Muscle layer of colon (tissue), 2 donors: ENCODE measurements around the gene CDH15.
"Not testable (repeated sequence)": the region's sequence is repeated elsewhere in the genome, so short reads cannot be mapped to it uniquely, and the experiment has no call there.

Source experiments
- H3K27ac ChIP-seq: one replicate; pipeline ENCODE4 v1.7.0; 2013; ENCODE audit warnings: low read depth, mild to moderate bottlenecking, low read length, moderate library complexity
- H3K27me3 ChIP-seq, 2 donors: one replicate each; pipeline ENCODE4 v1.7.0; 2013; ENCODE audit warnings: low read length in 2 of 2, mild to moderate bottlenecking in 2 of 2; ENCODE audit not compliant: insufficient read depth in 2 of 2, control insufficient read depth in 1 of 2
- H3K36me3 ChIP-seq: one replicate; pipeline ENCODE4 v1.7.0; 2013; ENCODE audit warnings: mild to moderate bottlenecking, low read length; ENCODE audit not compliant: insufficient read depth
- H3K4me1 ChIP-seq: one replicate; pipeline ENCODE4 v1.7.0; 2013; ENCODE audit warnings: mild to moderate bottlenecking, low read length; ENCODE audit not compliant: insufficient read depth
- H3K4me3 ChIP-seq, 2 donors: one replicate each; pipeline ENCODE4 v1.7.0; 2013; ENCODE audit warnings: low read length in 2 of 2, low read depth in 1 of 2, mild to moderate bottlenecking in 1 of 2, moderate library complexity in 1 of 2
- H3K9ac ChIP-seq: one replicate; pipeline ENCODE4 v1.7.0; 2013; ENCODE audit warnings: low read length
- H3K9me3 ChIP-seq: one replicate; pipeline ENCODE4 v1.7.0; 2013; ENCODE audit warnings: mild to moderate bottlenecking, low read length
- donor health status: abdominal sarcoma.
- donor health status: Adenocarcinoma of cecum.

Gene CDH15

DNA sequence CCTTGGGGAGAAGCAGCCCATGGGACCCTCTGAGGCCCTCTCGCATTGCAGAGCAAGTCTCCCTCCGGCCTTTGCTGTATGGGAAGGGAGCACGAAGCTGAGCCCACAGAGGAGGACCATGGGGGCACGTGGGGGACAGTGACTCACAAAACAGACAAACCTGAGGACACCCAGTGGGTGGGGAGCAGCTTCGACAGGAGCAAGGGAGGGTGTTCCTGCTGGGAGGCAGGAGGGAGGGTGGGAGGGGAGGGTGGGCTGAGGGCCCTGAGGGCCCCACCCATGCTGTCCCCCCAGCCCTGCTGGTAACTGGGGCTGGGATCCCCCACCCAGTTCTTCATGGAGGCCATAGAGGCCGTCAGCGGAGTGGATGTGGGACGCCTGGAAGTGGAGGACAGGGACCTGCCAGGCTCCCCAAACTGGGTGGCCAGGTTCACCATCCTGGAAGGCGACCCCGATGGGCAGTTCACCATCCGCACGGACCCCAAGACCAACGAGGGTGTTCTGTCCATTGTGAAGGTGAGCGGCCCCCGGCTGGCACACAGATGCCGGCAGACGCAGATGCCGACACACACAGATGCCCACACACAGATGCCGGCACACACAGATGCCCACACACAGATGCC, 16.3 kb downstream of the CDH15 start:
- H3K36me3 ChIP-seq, result no peaks in the 10 kb centered on the region
- peaks cover 8 to 38% of the 10 kb centered on the region in 2 donors for H3K27me3 ChIP-seq
- H3K27ac ChIP-seq, result no peak overlapping the region
- H3K9me3 ChIP-seq, result no peaks in the 10 kb centered on the region
- no peak overlapping the region for H3K4me3 ChIP-seq
- no peaks in the 10 kb centered on the region for H3K4me1 ChIP-seq
- no peak overlapping the region for H3K9ac ChIP-seq

DNA sequence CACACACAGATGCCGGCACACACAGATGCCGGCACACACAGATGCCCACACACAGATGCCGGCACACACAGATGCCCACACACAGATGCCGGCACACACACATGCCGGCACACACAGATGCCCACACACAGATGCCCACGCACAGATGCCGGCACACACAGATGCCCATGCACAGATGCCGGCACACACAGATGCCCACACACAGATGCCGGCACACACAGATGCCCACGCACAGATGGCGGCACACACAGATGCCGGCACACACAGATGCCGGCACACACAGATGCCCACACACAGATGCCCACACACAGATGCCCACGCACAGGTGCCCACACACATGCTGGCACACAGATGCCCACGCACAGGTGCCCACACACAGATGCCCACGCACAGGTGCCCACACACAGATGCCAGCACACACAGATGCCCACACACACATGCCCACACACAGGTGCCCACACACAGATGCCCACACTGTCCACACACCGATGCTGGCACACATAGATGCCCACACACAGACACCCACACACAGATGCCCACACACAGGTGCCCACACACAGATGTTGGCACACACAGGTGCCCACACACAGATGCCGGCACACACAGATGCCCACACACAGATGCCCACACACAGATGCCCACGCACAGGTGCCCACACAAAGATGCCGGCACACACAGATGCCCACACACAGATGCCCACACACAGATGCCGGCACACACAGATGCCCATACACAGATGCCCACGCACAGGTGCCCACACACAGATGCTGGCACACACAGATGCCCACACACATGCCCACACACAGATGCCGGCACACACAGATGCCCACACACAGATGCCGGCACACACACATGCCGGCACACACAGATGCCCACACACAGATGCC, 17.2 kb downstream of the CDH15 start:
- H3K27ac ChIP-seq, result not testable (repeated sequence)

DNA sequence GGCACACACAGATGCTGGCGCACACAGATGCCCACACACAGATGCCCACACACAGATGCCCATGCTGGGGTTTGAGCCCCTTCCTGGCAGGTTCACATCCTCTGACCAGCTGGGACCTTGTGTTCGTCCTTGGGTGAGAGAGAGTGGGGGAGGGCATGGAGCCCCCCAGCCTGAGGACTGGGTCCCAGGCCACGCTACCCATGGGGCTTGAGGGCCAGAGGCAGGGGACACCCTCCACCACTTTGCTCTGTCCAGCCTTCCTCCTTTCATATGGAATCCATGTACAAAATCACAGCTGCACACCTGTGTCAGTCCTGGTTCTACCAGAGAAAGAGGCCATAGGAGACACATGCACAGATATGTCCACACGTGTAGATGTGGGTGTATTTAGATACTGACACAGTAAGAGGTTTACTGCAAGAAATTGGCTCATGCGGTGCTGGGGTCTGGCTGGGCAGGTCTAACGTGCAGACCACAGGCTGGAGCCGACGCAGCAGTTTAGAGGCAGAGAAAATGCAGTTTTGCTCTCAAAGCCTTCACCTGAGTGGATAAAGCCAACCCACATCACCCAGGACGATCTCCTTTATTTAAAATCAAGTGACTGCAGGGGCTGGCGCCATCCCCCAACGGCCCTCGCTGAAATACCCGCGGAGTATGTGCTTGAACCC, 17.9 kb downstream of the CDH15 start:
- no peak overlapping the region for H3K27ac ChIP-seq
- no peaks in the 10 kb centered on the region for H3K4me1 ChIP-seq
- H3K9me3 ChIP-seq, result no peaks in the 10 kb centered on the region
- peaks cover 8 to 32% of the 10 kb centered on the region in 2 donors for H3K27me3 ChIP-seq
- no peaks in the 10 kb centered on the region for H3K36me3 ChIP-seq
- H3K4me3 ChIP-seq, result no peak overlapping the region
- no peak overlapping the region for H3K9ac ChIP-seq

More for the DNA sequence above, 17.2 kb downstream of the CDH15 start:
- not testable (repeated sequence) for H3K9ac ChIP-seq, H3K9me3 ChIP-seq, H3K4me1 ChIP-seq, H3K36me3 ChIP-seq, H3K4me3 ChIP-seq
- peaks cover 8 to 32% of the 10 kb centered on the region in 2 donors for H3K27me3 ChIP-seq

DNA sequence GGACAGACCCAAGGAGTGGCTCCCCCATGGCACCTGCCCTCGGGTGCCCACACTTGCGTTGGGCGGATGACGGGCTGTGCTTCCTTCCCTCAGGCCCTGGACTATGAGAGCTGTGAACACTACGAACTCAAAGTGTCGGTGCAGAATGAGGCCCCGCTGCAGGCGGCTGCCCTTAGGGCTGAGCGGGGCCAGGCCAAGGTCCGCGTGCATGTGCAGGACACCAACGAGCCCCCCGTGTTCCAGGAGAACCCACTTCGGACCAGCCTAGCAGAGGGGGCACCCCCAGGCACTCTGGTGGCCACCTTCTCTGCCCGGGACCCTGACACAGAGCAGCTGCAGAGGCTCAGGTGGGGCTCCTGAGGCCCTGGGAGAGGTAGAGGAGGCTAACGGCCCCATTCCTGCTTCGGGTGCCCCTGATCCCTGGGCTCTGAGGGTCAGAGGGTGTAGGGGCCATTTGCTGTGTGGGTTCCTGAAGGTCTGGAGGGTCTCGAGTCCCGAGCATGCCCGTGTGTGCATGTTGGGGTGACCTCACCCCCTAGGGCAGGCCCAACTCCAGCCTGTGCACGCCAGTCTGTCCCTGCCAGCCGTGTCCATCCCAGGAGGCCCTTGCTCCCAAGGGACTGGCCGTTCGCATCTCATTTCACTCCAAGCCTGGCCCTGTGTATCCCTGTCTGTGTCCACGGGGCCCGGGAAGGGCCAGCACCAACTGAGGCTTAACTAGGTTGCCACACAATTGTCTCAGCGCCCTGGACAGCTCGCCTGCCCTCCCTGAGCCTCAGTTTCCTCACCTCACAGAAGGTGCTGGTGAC, 18.8 kb downstream of the CDH15 start:
- Histone ChIP-seq H3K36me3 (no peaks in the 10 kb centered on the region), H3K27me3 (peaks cover 8 to 26% of the 10 kb centered on the region in 2 donors)

DNA sequence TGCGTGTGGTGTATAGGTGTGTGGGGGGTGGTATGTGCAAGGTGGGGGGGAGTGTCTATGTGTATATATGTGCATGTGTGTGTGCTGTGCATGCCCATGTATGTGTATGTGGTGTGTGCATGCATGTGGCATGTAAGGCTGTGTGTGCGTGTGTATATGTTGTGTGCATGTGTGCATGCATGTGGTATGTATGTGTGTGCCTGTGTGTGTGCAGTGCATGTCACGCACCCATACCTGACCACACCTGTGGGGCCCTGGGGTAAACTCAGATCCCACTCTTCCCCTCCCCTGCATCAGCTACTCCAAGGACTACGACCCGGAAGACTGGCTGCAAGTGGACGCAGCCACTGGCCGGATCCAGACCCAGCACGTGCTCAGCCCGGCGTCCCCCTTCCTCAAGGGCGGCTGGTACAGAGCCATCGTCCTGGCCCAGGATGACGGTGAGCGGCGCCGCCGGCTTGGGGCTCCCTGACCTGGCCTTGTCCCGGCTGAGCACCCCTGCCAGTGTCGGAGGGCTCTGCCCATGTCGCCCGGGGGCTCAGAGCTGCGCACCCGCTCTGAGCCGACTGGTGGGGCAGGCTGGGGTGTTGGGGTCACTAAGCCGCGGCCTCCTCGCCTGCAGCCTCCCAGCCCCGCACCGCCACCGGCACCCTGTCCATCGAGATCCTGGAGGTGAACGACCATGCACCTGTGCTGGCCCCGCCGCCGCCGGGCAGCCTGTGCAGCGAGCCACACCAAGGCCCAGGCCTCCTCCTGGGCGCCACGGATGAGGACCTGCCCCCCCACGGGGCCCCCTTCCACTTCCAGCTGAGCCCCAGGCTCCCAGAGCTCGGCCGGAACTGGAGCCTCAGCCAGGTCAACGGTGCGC, 19.7 kb downstream of the CDH15 start:
- H3K4me3 ChIP-seq, result no peak overlapping the region

More for the DNA sequence above, 18.8 kb downstream of the CDH15 start:
- H3K4me3 ChIP-seq, result no peak overlapping the region
- H3K9me3 ChIP-seq, result no peaks in the 10 kb centered on the region
- no peak overlapping the region for H3K9ac ChIP-seq
- H3K27ac ChIP-seq, result no peak overlapping the region
- H3K4me1 ChIP-seq, result no peaks in the 10 kb centered on the region

DNA sequence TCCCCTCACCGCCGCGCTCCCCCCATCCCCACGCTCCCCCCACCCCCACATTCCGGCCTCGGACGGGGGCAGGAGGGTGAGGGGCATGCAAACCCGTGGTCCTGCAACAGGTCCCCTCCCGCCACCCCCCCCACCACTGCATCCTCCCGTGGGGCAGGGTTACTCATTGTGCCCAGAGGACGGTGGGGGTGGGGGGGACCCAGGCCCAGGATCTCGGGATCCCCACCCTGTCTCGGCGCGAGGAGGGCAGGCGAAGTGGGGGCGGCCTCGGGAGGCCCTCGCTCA, 20.3 kb downstream of the CDH15 start:
- no peaks in the 10 kb centered on the region for H3K4me1 ChIP-seq
- H3K9me3 ChIP-seq, result no peaks in the 10 kb centered on the region
- H3K27me3 ChIP-seq, result peaks cover 8 to 23% of the 10 kb centered on the region in 2 donors
- no peaks in the 10 kb centered on the region for H3K36me3 ChIP-seq
- no peak overlapping the region for H3K9ac ChIP-seq
- no peak overlapping the region for H3K27ac ChIP-seq
- no peak overlapping the region for H3K4me3 ChIP-seq

More for the DNA sequence above, 19.7 kb downstream of the CDH15 start:
- Histone ChIP-seq H3K27ac (no peak overlapping the region), H3K27me3 (peaks cover 8 to 23% of the 10 kb centered on the region in 2 donors), H3K9ac (no peak overlapping the region), H3K36me3 (no peaks in the 10 kb centered on the region), H3K4me1 (no peaks in the 10 kb centered on the region), H3K9me3 (no peaks in the 10 kb centered on the region)

DNA sequence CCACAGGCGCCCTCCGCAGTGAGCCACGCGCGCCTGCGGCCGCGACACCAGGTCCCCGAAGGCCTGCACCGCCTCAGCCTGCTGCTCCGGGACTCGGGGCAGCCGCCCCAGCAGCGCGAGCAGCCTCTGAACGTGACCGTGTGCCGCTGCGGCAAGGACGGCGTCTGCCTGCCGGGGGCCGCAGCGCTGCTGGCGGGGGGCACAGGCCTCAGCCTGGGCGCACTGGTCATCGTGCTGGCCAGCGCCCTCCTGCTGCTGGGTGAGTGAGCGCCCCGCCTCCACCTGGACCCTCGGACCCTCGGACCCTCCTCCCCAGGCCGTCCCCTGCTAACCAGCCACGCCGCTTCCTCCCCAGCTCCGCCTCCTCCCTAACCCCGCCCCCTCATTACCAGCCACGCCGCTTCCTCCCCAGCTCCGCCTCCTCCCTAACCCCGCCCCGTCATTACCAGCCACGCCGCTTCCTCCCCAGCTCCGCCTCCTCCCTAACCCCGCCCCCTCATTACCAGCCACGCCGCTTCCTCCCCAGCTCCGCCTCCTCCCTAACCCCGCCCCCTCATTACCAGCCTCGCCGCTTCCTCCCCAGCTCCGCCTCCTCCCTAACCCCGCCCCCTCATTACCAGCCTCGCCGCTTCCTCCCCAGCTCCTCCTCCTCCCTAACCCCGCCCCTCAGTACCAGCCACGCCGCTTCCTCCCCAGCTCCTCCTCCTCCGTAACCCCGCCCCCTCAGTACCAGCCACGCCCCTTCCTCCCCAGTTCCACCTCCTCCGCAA, 20.8 kb downstream of the CDH15 start:
- H3K36me3 ChIP-seq, H3K9me3 ChIP-seq, H3K27ac ChIP-seq, H3K4me3 ChIP-seq, H3K4me1 ChIP-seq, H3K9ac ChIP-seq: not testable (repeated sequence)
- peaks cover 8 to 23% of the 10 kb centered on the region in 2 donors for H3K27me3 ChIP-seq

DNA sequence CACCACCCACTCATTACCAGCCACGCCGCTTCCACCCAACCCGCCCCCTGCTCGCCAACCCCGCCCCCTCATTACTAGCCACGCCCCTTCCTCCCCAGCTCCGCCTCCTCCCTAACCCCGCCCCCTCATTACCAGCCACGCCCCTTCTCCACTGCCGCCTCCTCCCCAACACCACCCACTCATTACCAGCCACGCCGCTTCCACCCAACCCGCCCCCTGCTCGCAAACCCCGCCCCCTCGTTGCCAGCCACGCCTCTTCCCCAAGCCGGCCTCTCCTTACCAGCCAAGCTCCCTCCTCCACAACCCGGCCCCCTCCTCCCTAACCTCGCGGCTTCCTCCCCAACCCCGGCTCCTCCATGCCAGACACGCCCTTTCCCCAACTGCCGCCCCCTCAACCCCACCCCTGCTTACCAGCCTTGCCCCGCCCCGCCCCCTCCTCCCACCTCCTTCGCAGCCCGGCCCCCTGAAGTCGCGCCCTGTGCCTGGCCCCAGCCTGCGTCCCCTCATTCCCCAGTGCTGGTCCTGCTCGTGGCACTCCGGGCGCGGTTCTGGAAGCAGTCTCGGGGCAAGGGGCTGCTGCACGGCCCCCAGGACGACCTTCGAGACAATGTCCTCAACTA, 21.5 kb downstream of the CDH15 start:
- no peaks in the 10 kb centered on the region for H3K9me3 ChIP-seq
- H3K27ac ChIP-seq, result no peak overlapping the region
- no peaks in the 10 kb centered on the region for H3K4me1 ChIP-seq
- H3K9ac ChIP-seq, result no peak overlapping the region
- no peaks in the 10 kb centered on the region for H3K36me3 ChIP-seq
- no peak overlapping the region for H3K4me3 ChIP-seq
- peaks cover 8 to 29% of the 10 kb centered on the region in 2 donors for H3K27me3 ChIP-seq

DNA sequence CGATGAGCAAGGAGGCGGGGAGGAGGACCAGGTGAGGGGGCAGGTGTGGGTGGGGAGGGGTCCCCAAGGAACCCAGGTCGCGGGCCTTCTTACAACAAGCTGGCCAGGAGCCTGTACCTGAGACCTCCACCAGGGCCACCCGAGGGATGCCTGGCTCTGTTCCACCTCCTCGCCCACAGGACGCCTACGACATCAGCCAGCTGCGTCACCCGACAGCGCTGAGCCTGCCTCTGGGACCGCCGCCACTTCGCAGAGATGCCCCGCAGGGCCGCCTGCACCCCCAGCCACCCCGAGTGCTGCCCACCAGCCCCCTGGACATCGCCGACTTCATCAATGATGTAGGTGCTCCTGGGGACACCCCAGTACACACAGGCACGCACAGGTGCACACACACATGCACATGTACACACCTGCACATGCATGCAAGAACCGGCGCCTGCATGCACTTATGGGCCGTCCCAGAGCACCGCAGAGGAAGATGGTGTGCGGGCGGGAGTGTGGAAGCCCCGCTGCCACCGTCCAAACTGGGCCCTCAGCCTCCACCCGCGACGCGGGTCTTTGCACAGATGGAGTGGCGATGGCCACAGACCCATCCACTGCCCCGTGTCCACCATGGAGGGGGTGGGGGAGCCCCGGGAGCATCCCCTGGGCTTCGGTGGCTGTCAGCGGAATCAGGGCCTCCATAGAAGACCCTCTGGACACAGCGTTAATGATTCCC, 22.2 kb downstream of the CDH15 start:
- no peaks in the 10 kb centered on the region for H3K4me1 ChIP-seq
- peaks cover 8 to 35% of the 10 kb centered on the region in 2 donors for H3K27me3 ChIP-seq
- H3K9ac ChIP-seq, result no peak overlapping the region
- H3K27ac ChIP-seq, result no peak overlapping the region
- no peak overlapping the region for H3K4me3 ChIP-seq
- H3K36me3 ChIP-seq, result no peaks in the 10 kb centered on the region
- no peaks in the 10 kb centered on the region for H3K9me3 ChIP-seq
